MM.1S (cell line): ENCODE results near the gene RCN1.

Experiments used
- EZH2 ChIP-seq: fragments of 300-600 bp; sonication (generic); optimal IDR thresholded peaks from 2 replicates; pipeline ENCODE3; 2017; ENCODE audit warnings: low read depth, mild to moderate bottlenecking, antibody characterized with exemption, low read length, mixed read lengths
- EZH2phosphoT487 ChIP-seq: fragments of 300-600 bp; sonication (generic); IDR thresholded peaks from 2 replicates; pipeline ENCODE4 v1.6.1; 2018; ENCODE audit warnings: antibody characterized with exemption, low read length

GRCh38 chr11:32108576-32108975 is 17.7 kb downstream of the RCN1 start:
- no peak for TF ChIP-seq EZH2phosphoT487
- no peak for TF ChIP-seq EZH2
